Testis (tissue), 2 donors: ENCODE measurements around the gene ZNF658.
"Not testable (repeated sequence)": the region's sequence is repeated elsewhere in the genome, so short reads cannot be mapped to it uniquely, and the experiment has no call there.

Experiments
- CTCF ChIP-seq, 3 experiments: fragments of 450-650 bp in 2 of 3; fragments of 200-600 bp in 1 of 3; sonication (generic) in 1 of 3; IDR thresholded peaks; one replicate each; pipeline ENCODE4 v1.5.1; 2016 to 2019; ENCODE audit warnings: antibody characterized with exemption in 3 of 3, mild to moderate bottlenecking in 2 of 3, moderate library complexity in 1 of 3
- POLR2A ChIP-seq: fragments of 450-650 bp; IDR thresholded peaks from one replicate; pipeline ENCODE4 v1.6.1; 2017; ENCODE audit warnings: antibody characterized with exemption, mild to moderate bottlenecking, moderate library complexity

- not testable (repeated sequence) for TF ChIP-seq CTCF (IDR thresholded peaks at IDR 0.05); POLR2A
Observed at GRCh38 chr9:66900490-66901131, at the start of gene ZNF658.
